BJ (cell line): ENCODE data around the gene SLC38A8. TPM values are rescaled to one million over a fixed set of nuclear protein-coding genes. Genes with fewer than 3 reads are reported as not detected.

ENCODE experiments used
- CTCF ChIA-PET: fragments of 350-600 bp; formaldehyde crosslinking; extraction: SDS; loops from one replicate; lab custom pipeline; 2021; ENCODE audit warnings: antibody characterized with exemption, inconsistent platforms; lab: Yijun Ruan, JAX
- POLR2A ChIA-PET: fragments of 300-600 bp; sonication (Branson Sonifier 250); formaldehyde crosslinking; extraction: SDS; loops from one replicate; lab custom pipeline; 2021; ENCODE audit warnings: antibody characterized with exemption; lab: Charles Lee
- DNase-seq: peaks from one replicate; pipeline ENCODE4 v3.0.0-alpha.2; 2011; ENCODE audit warnings: low read depth
- H3K27me3 ChIP-seq: 2 replicates; pipeline ENCODE4 v1.6.0; 2011; ENCODE audit warnings: low read length; ENCODE audit not compliant: control insufficient read depth, insufficient read depth
- H3K36me3 ChIP-seq: 2 replicates; pipeline ENCODE4 v1.5.1; 2011; ENCODE audit warnings: low read length; ENCODE audit not compliant: control insufficient read depth, insufficient read depth
- H3K4me3 ChIP-seq: 2 replicates; pipeline ENCODE4 v1.5.1; 2011; ENCODE audit warnings: low read depth, mild to moderate bottlenecking, control low read depth, low read length
- CTCF ChIP-seq: IDR thresholded peaks from 2 replicates; pipeline ENCODE4 v1.5.1; 2011; ENCODE audit warnings: low read depth, mild to moderate bottlenecking, control low read depth, inconsistent platforms, low read length, moderate library complexity; ENCODE audit not compliant: insufficient read depth
- polyA plus RNA-seq: library from polyadenylated mRNA; depleted of rRNA; stranded (reverse); fragments of >200 nt; gene quantifications from 2 replicates; pipeline ENCODE4 v1.2.3, GENCODE V29; 2011

The SLC38A8 gene
- polyA plus RNA-seq, 1 experiment: not detected

- ChIA-PET POLR2A (no interaction called here), CTCF (interaction anchor here (1.5 to 4.1 kb wide), 4 partner anchors 10 to 92 kb away, joined by 3 to 22 read pairs (median 5); no protein-coding TSS in a partner anchor)
- H3K36me3 ChIP-seq: peaks cover 43% of the 10 kb centered on the region
- H3K4me3 ChIP-seq: no peak overlapping the region
- no peak for DNase-seq
- no peaks in the 10 kb centered on the region for H3K27me3 ChIP-seq
- no peak for TF ChIP-seq CTCF
These were observed 13.4 kb upstream of the SLC38A8 start for GRCh38 chr16:84055801-84056634.

DNA sequence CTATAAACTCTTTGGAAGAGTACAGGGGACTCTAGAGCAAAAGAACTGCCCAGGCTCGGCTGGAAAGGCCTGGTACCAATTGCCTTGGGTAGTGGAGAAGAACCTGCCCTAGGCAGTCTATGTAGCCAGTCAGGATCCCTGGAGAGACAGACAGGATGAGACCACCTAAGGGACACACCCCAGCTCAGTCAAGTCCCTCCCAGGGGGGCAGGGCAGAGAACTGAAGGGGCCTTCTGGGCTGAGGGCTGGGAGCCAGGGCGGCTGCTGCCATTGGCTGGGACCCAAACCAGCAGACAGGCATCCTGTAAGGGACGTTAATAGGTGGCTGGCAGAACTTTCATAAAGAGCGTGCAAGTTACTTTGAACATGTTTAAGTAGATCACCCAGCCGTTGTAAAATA is 12.8 kb upstream of the SLC38A8 start:
- ChIA-PET CTCF (interaction anchor here (2.0 to 4.1 kb wide), 2 partner anchors 10 to 14 kb away, joined by 6 to 22 read pairs; no protein-coding TSS in a partner anchor), POLR2A (no interaction called here)
- TF ChIP-seq CTCF: no peak
- DNase-seq: no peak
- Histone ChIP-seq H3K36me3 (peaks cover 43% of the 10 kb centered on the region), H3K4me3 (no peak overlapping the region), H3K27me3 (no peaks in the 10 kb centered on the region)

GRCh38 chr16:84054916-84055315 is 12.3 kb upstream of the SLC38A8 start:
- H3K36me3 ChIP-seq: peaks cover 41% of the 10 kb centered on the region
- ChIA-PET POLR2A (no interaction called here), CTCF (interaction anchor here (2.0 to 4.1 kb wide), 2 partner anchors 11 to 14 kb away, joined by 6 to 22 read pairs; no protein-coding TSS in a partner anchor)
- no peaks in the 10 kb centered on the region for H3K27me3 ChIP-seq
- TF ChIP-seq CTCF: no peak
- H3K4me3 ChIP-seq: no peak overlapping the region
- no peak for DNase-seq

GRCh38 chr16:84054271-84054670 is 11.7 kb upstream of the SLC38A8 start:
- POLR2A ChIA-PET: no interaction called here
- TF ChIP-seq CTCF: no peak
- H3K4me3 ChIP-seq: no peak overlapping the region
- no peak for DNase-seq
- H3K27me3 ChIP-seq: no peaks in the 10 kb centered on the region
- CTCF ChIA-PET: interaction anchor here (2.0 to 4.1 kb wide), 2 partner anchors 12 to 13 kb away, joined by 6 to 22 read pairs; no protein-coding TSS in a partner anchor
- H3K36me3 ChIP-seq: peaks cover 39% of the 10 kb centered on the region

DNA sequence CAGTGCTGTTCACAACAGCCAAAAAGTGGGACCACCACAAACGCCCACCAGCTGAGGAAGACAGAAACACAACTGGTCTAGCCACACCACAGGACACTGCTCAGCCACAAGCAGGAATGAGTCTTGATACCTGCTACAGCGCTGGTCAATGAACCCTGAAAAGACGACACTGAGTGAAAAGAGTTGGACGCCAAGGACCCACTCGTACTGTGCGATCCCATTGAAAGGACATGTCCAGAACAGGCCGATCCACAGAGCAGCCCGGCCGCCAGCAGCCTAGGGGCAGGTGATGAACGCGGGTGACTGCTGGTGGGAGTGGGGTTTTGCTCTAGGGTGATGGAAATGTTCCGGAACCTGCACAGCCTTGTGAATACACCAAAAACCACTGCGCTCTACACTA is 10.6 kb upstream of the SLC38A8 start:
- CTCF ChIA-PET: no interaction called here
- POLR2A ChIA-PET: no interaction called here

More for the DNA sequence above, 10.6 kb upstream of the SLC38A8 start:
- Histone ChIP-seq H3K27me3 (no peaks in the 10 kb centered on the region), H3K4me3 (no peak overlapping the region), H3K36me3 (peaks cover 35% of the 10 kb centered on the region)
- DNase-seq: no peak
- no peak for TF ChIP-seq CTCF
